ENCODE results near the gene MFSD8.
"Not testable (repeated sequence)": the region's sequence is repeated elsewhere in the genome, so short reads cannot be mapped to it uniquely, and the experiment has no call there.

MFSD8 gene

GRCh38 chr4:127968586-127968985, 3.6 kb upstream of the MFSD8 start:
- no peak overlapping the region for H3K4me3 ChIP-seq (ENCODE audit: control insufficient read depth, low read depth, low read length)
- TF ChIP-seq CTCF (conservative IDR thresholded peaks at IDR 0.05; ENCODE audit: control insufficient read depth, insufficient read depth, low read depth, low read length): no peak
- no peak for DNase-seq (ENCODE audit: low read depth)

GRCh38 chr4:127967141-127967775, 2.3 kb upstream of the MFSD8 start:
- DNase-seq (ENCODE audit: low read depth): peak; percentile 41
- H3K4me3 ChIP-seq (ENCODE audit: control insufficient read depth, low read depth, low read length): no peak overlapping the region
- no peak for TF ChIP-seq CTCF (conservative IDR thresholded peaks at IDR 0.05; ENCODE audit: control insufficient read depth, insufficient read depth, low read depth, low read length)

- peak; percentile 12 for DNase-seq (ENCODE audit: low read depth)
- peak overlapping the region; percentile 95 for H3K4me3 ChIP-seq (ENCODE audit: control insufficient read depth, low read depth, low read length)
- no peak for TF ChIP-seq CTCF (conservative IDR thresholded peaks at IDR 0.05; ENCODE audit: control insufficient read depth, insufficient read depth, low read depth, low read length)
These were observed 816 bp upstream of the MFSD8 start for GRCh38 chr4:127965803-127966175.

GRCh38 chr4:127964426-127965061, 429 bp downstream of the MFSD8 start:
- not testable (repeated sequence) for DNase-seq (ENCODE audit: low read depth)
- H3K4me3 ChIP-seq (ENCODE audit: control insufficient read depth, low read depth, low read length): peak overlapping the region; percentile 95

- peak overlapping the region; percentile 19 for H3K4me3 ChIP-seq (ENCODE audit: control insufficient read depth, low read depth, low read length)
- not testable (repeated sequence) for DNase-seq (ENCODE audit: low read depth)
These were observed 1.2 kb downstream of the MFSD8 start for GRCh38 chr4:127963633-127964398.

- DNase-seq (ENCODE audit: low read depth): no peak
- H3K4me3 ChIP-seq (ENCODE audit: control insufficient read depth, low read depth, low read length): no peak overlapping the region
- no peak for TF ChIP-seq CTCF (conservative IDR thresholded peaks at IDR 0.05; ENCODE audit: control insufficient read depth, insufficient read depth, low read depth, low read length)
These were observed 5.2 kb downstream of the MFSD8 start for GRCh38 chr4:127959794-127960193.

GRCh38 chr4:127957105-127957504, 7.9 kb downstream of the MFSD8 start:
- DNase-seq (ENCODE audit: low read depth): no peak
- H3K4me3 ChIP-seq (ENCODE audit: control insufficient read depth, low read depth, low read length): no peak overlapping the region
- TF ChIP-seq CTCF (conservative IDR thresholded peaks at IDR 0.05; ENCODE audit: control insufficient read depth, insufficient read depth, low read depth, low read length): no peak
